Epidermal melanocyte (primary cell): ENCODE results near the gene SULT6B1.

Source experiments
- DNase-seq: peaks from one replicate; pipeline ENCODE4 v3.0.0; 2011; ENCODE audit warnings: low spot score; ENCODE audit not compliant: insufficient read length

Gene SULT6B1

GRCh38 chr2:37153224-37153623 is 35.2 kb downstream of the SULT6B1 start:
- DNase-seq: no peak

GRCh38 chr2:37149626-37150322 is 38.7 kb downstream of the SULT6B1 start:
- DNase-seq: no peak

GRCh38 chr2:37148325-37148724 is 40.1 kb downstream of the SULT6B1 start:
- DNase-seq: no peak

- DNase-seq: no peak
These were observed 42.4 kb downstream of the SULT6B1 start for GRCh38 chr2:37146062-37146461.

GRCh38 chr2:37143974-37144373 is 44.5 kb downstream of the SULT6B1 start:
- no peak for DNase-seq

GRCh38 chr2:37142546-37142945 is 45.9 kb downstream of the SULT6B1 start:
- no peak for DNase-seq

GRCh38 chr2:37132914-37133313 is 55.6 kb downstream of the SULT6B1 start:
- no peak for DNase-seq

GRCh38 chr2:37125416-37125815 is 63.1 kb downstream of the SULT6B1 start:
- no peak for DNase-seq

- no peak for DNase-seq
These were observed 69.3 kb downstream of the SULT6B1 start for GRCh38 chr2:37119157-37119556.
